22Rv1 (cell line): ENCODE data around the gene CDH2.

ENCODE experiments used
- H3K27ac ChIP-seq: fragments of 450-650 bp; 2 replicates; pipeline ENCODE4 v1.5.1; 2017
- ZFX ChIP-seq: fragments of 450-650 bp; IDR thresholded peaks from 2 replicates; pipeline ENCODE4 v1.6.1; 2017; ENCODE audit warnings: antibody characterized with exemption, borderline replicate concordance
- TF ChIP-seq, protein P1 (sequence below): fragments of 450-650 bp; IDR thresholded peaks from 2 replicates; pipeline ENCODE4 v1.5.1; 2017; ENCODE audit warnings: mild to moderate bottlenecking

CDH2 gene

DNA sequence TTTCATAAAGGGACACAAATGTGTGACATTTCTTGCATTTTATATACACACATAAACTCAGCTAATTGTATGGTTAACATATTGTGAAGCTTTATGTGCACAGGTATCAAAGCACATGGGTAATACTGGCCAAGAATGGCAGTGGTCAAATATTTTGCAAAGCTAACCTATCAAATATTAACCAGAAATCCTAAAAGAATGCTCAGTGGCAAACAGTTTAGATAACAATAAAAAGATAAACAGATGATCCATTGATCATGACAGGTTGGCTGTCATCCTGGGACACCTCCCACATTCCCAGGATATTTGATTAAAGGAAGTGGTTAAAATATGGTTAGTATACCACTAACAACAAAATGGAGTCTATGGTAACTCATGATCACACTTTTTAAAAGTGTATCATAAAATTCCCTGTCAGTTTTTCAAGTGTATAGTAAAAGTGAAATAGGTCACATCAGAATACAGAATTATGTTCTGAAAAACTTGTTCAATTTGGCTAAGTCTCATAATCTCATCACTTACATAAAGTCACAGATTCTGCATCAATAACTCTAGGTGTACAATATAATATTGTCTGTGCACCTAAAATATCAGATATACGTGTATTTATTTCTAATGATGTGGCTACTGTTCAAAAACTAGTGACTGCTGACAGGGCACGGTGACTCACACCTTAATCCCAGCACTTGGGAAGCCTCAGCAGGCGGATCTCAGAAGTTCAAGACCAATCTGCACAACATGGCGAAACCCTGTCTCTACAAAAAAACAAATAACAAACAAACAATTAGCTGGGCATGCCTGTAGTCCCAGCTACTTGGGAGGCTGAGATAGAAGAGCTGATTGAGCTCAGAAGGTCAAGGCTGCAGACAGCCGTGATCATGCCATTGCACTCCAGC is 48.9 kb downstream of the CDH2 start:
- no peak for TF ChIP-seq ZFX
- TF ChIP-seq, protein P1, sequence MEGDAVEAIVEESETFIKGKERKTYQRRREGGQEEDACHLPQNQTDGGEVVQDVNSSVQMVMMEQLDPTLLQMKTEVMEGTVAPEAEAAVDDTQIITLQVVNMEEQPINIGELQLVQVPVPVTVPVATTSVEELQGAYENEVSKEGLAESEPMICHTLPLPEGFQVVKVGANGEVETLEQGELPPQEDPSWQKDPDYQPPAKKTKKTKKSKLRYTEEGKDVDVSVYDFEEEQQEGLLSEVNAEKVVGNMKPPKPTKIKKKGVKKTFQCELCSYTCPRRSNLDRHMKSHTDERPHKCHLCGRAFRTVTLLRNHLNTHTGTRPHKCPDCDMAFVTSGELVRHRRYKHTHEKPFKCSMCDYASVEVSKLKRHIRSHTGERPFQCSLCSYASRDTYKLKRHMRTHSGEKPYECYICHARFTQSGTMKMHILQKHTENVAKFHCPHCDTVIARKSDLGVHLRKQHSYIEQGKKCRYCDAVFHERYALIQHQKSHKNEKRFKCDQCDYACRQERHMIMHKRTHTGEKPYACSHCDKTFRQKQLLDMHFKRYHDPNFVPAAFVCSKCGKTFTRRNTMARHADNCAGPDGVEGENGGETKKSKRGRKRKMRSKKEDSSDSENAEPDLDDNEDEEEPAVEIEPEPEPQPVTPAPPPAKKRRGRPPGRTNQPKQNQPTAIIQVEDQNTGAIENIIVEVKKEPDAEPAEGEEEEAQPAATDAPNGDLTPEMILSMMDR, result no peak
- peak overlapping the region; percentile 69 for H3K27ac ChIP-seq

DNA sequence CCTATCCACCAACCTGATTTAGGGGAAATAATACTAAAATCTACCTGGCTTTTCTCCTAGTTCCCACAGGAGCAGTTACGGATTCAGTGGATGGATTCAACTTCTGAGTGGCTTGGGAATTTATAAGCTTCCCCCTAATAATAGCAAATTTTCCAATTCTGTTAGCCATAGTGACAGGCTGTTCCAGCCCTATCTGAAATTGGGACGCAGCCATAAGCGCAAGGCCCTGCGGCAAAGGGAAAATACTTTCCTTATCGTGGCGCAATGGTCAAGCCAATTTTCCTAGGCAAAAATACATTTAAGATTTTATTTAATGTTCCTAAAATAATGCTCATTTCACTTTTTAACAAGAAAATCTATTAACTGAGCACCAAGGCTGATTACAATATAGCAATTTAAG is 49.7 kb downstream of the CDH2 start:
- H3K27ac ChIP-seq, result peak overlapping the region; percentile 69
- TF ChIP-seq ZFX, result no peak
- TF ChIP-seq, protein P1, result no peak

DNA sequence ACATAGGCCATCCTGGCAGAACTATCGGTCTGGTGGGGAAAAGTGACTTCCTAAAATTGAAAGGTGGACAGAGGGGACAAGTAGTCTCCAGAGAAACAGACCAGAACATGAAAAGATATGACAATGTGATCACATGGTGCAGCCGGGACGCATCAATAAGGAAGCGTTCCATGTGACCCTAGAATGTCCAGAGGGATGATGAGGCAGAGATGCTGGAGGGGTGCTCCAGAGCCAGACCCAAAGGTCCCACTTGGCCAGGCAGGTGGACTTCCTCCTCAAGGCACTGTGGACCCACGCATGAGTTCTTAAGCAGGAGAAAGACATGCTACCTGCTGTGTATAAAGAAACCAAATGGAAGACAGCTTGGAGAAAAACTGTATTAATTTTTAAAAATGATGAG is 50.2 kb downstream of the CDH2 start:
- peak overlapping the region; percentile 69 for H3K27ac ChIP-seq
- TF ChIP-seq, protein P1, result no peak
- TF ChIP-seq ZFX, result no peak

DNA sequence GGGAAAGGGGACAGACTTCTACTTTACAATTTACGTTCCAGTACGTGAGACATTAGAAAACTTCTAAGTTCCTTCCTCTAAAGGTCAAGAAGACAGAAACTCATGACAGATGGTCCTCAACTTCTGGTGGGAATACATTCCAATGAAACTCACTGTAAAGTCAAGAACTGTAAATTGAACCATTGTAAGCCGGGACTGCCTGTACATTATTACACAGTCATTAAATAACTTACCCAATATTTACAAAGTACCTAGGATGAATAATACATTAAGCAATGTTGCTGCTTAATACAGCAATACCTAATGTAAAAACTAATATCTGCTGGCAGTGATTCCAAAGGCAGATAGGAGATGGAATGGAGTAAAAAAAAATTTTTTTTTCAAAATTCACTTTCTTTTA is 51.9 kb downstream of the CDH2 start:
- TF ChIP-seq, protein P1, result no peak
- TF ChIP-seq ZFX, result no peak
- no peak overlapping the region for H3K27ac ChIP-seq

DNA sequence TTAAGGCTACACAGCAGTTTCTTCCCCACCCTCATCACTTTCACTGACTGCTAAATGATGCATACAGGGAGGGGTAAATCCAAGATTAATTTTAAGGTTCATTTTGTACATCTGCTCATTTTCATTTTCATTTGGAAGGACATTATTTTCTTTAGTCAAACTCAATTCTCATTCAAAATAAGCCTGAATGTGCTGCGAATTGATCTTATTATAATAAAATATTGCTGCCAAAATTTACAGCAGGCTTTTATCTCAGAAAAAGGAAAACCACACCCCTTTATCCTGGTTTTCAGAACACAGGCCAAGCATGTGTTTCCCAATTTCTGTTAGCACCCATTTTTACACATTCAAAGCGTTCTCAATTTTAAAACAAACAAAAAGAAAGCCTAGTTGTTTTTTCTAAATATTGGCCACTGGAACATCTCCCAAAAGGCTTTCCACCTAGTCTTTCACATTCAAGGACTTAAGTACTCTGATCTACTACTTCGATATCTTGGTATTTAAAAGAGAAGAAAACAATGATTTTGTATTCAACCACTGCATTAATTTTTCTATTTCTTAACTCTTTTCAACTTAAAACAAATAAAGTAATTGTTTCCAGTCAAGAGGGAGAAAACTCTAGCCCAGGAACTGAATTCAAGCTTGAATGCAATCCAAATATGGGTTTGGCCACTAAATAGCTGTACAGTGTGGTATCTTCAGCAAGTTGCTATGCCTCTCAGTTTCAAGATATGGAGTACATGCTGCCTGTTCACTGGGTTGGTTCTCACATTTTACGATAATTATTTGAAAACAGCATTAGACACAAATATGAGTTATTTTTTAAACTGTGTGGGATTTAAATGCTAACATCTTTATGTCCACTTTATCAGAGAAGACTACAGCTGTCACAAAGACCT is 52.5 kb downstream of the CDH2 start:
- H3K27ac ChIP-seq, result no peak overlapping the region
- TF ChIP-seq, protein P1, result no peak
- no peak for TF ChIP-seq ZFX

DNA sequence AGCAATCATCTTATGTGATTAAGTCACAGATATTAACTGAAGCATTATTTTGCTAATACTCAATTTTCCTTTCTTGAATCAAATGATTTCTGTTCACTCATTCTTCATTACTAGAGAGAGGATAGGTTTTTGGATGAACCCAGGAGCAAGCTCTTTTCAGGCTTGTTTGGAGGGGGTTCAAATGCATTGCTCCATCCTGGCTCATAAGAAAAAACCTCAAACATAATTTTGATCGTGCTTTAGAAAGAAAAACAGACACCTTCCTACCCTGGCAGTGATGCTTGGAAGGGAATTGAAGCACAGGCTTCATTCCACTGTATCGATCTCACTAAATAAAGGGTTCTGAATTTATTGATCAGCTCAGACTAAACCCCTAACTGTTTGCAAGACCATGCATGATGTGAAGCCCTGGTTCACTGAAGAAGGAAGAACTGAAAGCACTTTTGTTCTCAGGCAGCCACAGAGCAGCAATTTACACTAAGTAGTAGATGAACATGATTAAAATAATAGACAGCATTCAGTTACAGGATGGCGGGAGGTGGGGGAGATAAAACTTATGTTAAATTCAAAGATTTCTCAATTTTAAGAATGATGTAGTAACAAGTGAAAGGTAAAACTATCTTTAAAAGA is 53.4 kb downstream of the CDH2 start:
- no peak for TF ChIP-seq ZFX
- no peak overlapping the region for H3K27ac ChIP-seq

DNA sequence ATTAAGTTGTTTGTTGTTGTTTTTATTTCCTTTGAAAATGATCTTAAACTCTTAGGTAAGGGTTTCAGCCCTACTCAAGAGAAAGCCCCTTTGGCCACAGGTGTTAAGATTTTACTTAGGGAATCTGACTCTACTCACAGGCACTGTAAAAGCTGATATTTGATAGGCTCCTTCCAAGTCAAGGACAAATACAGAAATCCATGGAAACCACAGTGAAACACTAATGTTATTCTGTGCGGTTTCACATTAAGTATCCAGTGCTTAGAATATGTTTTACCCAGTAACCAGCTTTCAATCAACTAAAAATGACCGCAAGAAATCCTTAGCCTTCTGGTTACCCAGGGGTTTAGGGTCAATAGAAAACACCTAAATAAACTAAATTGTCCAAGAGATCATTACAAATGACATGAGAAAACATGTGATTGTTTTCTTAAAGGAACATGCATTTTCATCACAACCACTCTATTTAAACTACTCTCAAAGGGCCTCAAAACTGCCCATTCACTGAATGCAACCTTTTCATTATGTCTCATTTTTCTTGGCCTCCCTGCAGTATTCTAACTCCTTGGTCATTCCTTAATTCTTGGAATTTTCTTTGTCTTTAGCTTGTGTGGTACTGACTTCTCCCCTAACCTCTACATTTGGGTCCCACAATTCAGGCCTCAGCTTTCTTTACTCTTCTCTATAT is 56.0 kb downstream of the CDH2 start:
- H3K27ac ChIP-seq, result no peak overlapping the region
- no peak for TF ChIP-seq ZFX
- TF ChIP-seq, protein P1, result no peak
